ENCODE results near the gene RAB14.

RAB14 gene

DNA sequence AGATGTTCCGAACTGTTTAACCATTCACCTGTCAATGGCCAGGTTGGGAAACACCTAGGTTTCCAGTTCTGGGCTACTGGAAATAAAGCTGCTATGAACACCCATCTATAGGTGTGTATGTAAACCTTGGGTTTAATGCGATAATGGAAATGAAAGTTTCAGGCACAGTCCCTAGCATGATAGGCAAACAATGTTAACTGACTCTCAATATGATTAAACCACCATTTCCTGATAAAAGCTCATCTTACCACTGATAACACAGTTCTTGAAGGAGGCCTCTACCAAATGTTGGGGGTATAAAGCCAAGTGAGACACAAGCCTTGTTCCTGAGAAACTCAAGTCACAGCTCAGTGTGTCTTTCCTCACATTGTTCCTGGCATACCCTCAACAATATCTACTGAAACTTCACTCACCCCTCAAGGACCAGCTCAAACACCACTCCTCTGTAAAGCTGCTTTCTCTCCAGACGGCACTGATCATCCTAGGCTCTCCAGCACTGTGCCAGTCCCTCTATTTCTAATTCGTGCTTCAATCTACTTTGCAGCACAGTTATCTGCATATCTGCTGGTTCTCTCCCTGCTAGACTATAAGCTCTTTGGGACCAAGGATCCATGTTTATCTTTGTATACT is 15.8 kb downstream of the RAB14 start:
- Histone ChIP-seq H2AFZ (ENCODE audit: low read depth, low read length) (no peak overlapping the region), H3K4me2 (ENCODE audit: low read length) (no peak overlapping the region), H3K36me3 (replicated peaks; ENCODE audit: low read depth, low read length) (peaks cover 37% of the 10 kb centered on the region), H3K4me3 (ENCODE audit: low read length) (no peak overlapping the region), H3K27ac (ENCODE audit: low read length) (no peak overlapping the region), H3K27me3 (ENCODE audit: low read depth, low read length) (no peaks in the 10 kb centered on the region), H4K20me1 (ENCODE audit: insufficient read depth, low read length) (peaks cover 18% of the 10 kb centered on the region), H3K9ac (ENCODE audit: low read length) (no peak overlapping the region), H3K4me1 (ENCODE audit: low read length) (peaks cover 8% of the 10 kb centered on the region), H3K9me3 (ENCODE audit: insufficient read depth, low read length) (no peaks in the 10 kb centered on the region), H3K79me2 (ENCODE audit: low read length) (peaks cover 63% of the 10 kb centered on the region)
- TF ChIP-seq EZH2phosphoT487 (IDR thresholded peaks at IDR 0.05; ENCODE audit: low read depth), result no peak
- TF ChIP-seq, protein P1, sequence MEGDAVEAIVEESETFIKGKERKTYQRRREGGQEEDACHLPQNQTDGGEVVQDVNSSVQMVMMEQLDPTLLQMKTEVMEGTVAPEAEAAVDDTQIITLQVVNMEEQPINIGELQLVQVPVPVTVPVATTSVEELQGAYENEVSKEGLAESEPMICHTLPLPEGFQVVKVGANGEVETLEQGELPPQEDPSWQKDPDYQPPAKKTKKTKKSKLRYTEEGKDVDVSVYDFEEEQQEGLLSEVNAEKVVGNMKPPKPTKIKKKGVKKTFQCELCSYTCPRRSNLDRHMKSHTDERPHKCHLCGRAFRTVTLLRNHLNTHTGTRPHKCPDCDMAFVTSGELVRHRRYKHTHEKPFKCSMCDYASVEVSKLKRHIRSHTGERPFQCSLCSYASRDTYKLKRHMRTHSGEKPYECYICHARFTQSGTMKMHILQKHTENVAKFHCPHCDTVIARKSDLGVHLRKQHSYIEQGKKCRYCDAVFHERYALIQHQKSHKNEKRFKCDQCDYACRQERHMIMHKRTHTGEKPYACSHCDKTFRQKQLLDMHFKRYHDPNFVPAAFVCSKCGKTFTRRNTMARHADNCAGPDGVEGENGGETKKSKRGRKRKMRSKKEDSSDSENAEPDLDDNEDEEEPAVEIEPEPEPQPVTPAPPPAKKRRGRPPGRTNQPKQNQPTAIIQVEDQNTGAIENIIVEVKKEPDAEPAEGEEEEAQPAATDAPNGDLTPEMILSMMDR (IDR thresholded peaks at IDR 0.05; ENCODE audit: low read depth, low read length), result no peak

DNA sequence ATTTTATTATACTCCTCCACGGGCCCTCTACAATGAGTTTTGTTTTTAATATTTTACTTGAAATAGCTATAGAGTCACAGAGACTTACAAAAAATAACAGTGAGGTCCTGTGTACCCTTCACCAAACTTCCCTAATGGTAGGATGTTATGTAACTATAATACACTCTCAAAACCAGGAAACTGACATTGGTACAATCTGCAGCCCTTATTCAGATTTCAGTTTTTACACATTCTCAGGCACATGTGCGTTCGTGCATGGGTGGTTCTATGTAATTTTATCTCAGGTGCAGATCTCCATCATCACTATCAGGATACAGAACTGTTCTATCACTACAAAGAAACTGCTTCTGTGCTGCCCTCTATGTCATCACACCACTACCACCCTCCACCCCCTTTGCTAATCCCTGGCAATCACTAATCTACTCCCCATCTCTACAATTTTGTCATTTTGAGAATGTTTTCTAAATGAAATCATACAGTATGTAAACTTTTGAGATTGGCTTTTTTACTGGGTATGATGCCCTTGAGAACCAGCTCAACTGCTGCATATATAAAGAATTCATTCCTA is 16.4 kb downstream of the RAB14 start:
- Histone ChIP-seq H4K20me1 (ENCODE audit: insufficient read depth, low read length) (peaks cover 13% of the 10 kb centered on the region), H3K4me3 (ENCODE audit: low read length) (no peak overlapping the region), H3K4me2 (ENCODE audit: low read length) (no peak overlapping the region), H3K9me3 (ENCODE audit: insufficient read depth, low read length) (no peaks in the 10 kb centered on the region), H3K27me3 (ENCODE audit: low read depth, low read length) (no peaks in the 10 kb centered on the region), H2AFZ (ENCODE audit: low read depth, low read length) (no peak overlapping the region), H3K4me1 (ENCODE audit: low read length) (peaks cover 8% of the 10 kb centered on the region), H3K79me2 (ENCODE audit: low read length) (peaks cover 56% of the 10 kb centered on the region), H3K36me3 (replicated peaks; ENCODE audit: low read depth, low read length) (peaks cover 42% of the 10 kb centered on the region), H3K27ac (ENCODE audit: low read length) (no peak overlapping the region), H3K9ac (ENCODE audit: low read length) (no peak overlapping the region)
- TF ChIP-seq, protein P1 (IDR thresholded peaks at IDR 0.05; ENCODE audit: low read depth, low read length), result no peak
- TF ChIP-seq EZH2phosphoT487 (IDR thresholded peaks at IDR 0.05; ENCODE audit: low read depth), result no peak

DNA sequence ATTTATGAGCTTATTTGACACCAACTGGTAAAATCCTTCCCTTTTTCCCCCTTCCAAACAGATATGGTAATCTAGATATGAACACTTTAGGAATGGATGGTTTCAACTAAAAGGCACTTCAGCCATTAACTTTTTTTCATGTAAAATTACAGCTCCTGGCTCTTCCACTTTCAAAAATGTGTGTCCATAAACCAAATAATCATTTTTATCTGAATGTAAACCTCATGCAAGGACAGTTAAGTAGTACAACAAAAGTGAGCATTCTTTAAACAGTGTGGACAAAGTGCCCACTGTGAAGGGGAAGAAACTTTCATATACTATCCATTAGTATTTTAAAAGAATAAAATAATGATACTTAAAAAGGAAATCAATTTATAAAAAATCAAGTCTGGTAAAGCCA is 17.2 kb downstream of the RAB14 start:
- H3K4me2 ChIP-seq (ENCODE audit: low read length), result no peak overlapping the region
- H3K27me3 ChIP-seq (ENCODE audit: low read depth, low read length), result no peaks in the 10 kb centered on the region
- no peak overlapping the region for H3K4me3 ChIP-seq (ENCODE audit: low read length)
- H3K27ac ChIP-seq (ENCODE audit: low read length), result no peak overlapping the region
- H3K36me3 ChIP-seq (replicated peaks; ENCODE audit: low read depth, low read length), result peaks cover 48% of the 10 kb centered on the region
- no peaks in the 10 kb centered on the region for H3K9me3 ChIP-seq (ENCODE audit: insufficient read depth, low read length)
- H2AFZ ChIP-seq (ENCODE audit: low read depth, low read length), result no peak overlapping the region
- H3K9ac ChIP-seq (ENCODE audit: low read length), result no peak overlapping the region
- TF ChIP-seq EZH2phosphoT487 (IDR thresholded peaks at IDR 0.05; ENCODE audit: low read depth), result no peak
- TF ChIP-seq, protein P1 (IDR thresholded peaks at IDR 0.05; ENCODE audit: low read depth, low read length), result no peak
- peaks cover 14% of the 10 kb centered on the region for H4K20me1 ChIP-seq (ENCODE audit: insufficient read depth, low read length)
- H3K79me2 ChIP-seq (ENCODE audit: low read length), result peaks cover 49% of the 10 kb centered on the region
- peaks cover 8% of the 10 kb centered on the region for H3K4me1 ChIP-seq (ENCODE audit: low read length)

DNA sequence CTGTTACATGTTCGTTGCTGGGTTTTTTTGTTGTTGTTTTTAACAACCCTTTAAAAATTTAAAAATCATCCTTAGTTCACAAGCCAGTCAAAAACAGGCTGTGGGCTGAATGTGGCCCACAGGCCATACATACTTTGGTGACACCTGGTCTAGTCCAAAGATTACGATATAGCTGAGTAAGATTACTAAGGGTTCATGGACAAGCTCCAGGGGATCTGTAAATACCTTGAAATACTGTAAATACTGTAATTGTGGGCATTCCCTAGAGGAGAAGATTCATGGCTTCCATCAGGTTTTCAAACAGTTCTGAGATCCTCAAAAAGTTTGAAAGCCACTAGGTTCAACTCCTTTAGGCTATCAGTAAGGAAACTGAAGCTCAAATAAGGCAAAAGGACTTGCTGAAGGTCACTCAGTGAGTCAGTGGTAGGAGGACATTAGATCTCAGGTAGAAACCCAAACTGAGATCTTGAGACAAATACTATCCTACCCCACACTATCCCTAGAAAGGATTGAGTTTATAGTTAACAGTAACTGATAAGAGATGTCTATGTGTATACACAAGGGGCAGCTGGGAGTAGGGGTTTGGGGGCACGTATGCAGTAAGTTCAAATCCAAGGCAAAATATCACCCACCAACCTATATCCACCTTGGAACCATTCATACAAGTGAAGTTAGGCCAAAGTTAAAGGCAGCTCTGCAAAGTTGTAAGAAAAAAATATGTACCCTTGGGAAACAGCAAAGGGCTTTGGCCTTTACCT is 17.8 kb downstream of the RAB14 start:
- H3K36me3 ChIP-seq (replicated peaks; ENCODE audit: low read depth, low read length), result peaks cover 47% of the 10 kb centered on the region
- peaks cover 14% of the 10 kb centered on the region for H4K20me1 ChIP-seq (ENCODE audit: insufficient read depth, low read length)
- no peaks in the 10 kb centered on the region for H3K27me3 ChIP-seq (ENCODE audit: low read depth, low read length)
- no peaks in the 10 kb centered on the region for H3K9me3 ChIP-seq (ENCODE audit: insufficient read depth, low read length)
- no peak overlapping the region for H3K4me2 ChIP-seq (ENCODE audit: low read length)
- H2AFZ ChIP-seq (ENCODE audit: low read depth, low read length), result no peak overlapping the region
- TF ChIP-seq, protein P1 (IDR thresholded peaks at IDR 0.05; ENCODE audit: low read depth, low read length), result no peak
- TF ChIP-seq EZH2phosphoT487 (IDR thresholded peaks at IDR 0.05; ENCODE audit: low read depth), result no peak
- peaks cover 8% of the 10 kb centered on the region for H3K4me1 ChIP-seq (ENCODE audit: low read length)
- H3K4me3 ChIP-seq (ENCODE audit: low read length), result no peak overlapping the region
- no peak overlapping the region for H3K27ac ChIP-seq (ENCODE audit: low read length)
- H3K79me2 ChIP-seq (ENCODE audit: low read length), result peaks cover 43% of the 10 kb centered on the region
- H3K9ac ChIP-seq (ENCODE audit: low read length), result no peak overlapping the region

Measured in OCI-LY3 (cell line).